ENCODE data around the gene RPS6KB2. TPM values are rescaled to one million over a fixed set of nuclear protein-coding genes. Genes with fewer than 3 reads are reported as not detected.

RPS6KB2 gene
- total and polyA plus RNA-seq, 2 of the 4 experiments (the other 2 are of a cell fraction) = 50.7 to 58.4 TPM

DNA sequence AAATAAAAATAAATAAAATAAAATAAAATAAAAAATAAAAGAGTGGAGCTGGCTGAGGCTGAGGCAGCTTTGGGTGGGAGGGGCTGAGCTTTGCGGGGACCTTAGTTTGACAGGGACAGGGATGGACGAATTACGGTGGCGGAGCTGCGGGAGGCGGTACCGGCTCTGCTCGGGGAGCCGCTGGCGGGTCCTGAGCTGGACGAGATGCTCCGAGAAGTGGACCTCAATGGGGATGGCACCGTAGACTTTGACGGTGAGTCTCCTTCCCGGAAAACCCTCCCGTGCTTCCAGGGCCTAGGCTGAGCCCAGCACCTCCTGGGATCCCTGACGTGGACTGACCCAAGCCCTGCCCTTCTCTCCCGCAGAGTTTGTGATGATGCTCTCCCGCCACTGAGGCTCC lies 30.0 kb downstream of the RPS6KB2 start:
- Histone ChIP-seq H2AFZ (replicated peaks; ENCODE audit: low read length, poor library complexity) (no peak overlapping the region), H3K14ac (replicated peaks; ENCODE audit: low read depth, low read length) (no peak overlapping the region), H3K4me2 (ENCODE audit: low read depth, low read length) (no peak overlapping the region), H2BK15ac (ENCODE audit: low read depth, low read length) (no peak overlapping the region), H2BK5ac (ENCODE audit: low read depth, low read length, poor library complexity, severe bottlenecking) (no peak overlapping the region), H4K91ac (ENCODE audit: insufficient read depth, low read depth, low read length) (no peak overlapping the region), H3K27me3 (ENCODE audit: control insufficient read depth, insufficient read depth, low read length) (peaks cover 22% of the 10 kb centered on the region), H3K56ac (ENCODE audit: extremely low read depth, insufficient read depth, low read length) (no peak overlapping the region), H3K9ac (ENCODE audit: low read depth, low read length) (no peak overlapping the region), H4K5ac (ENCODE audit: low read depth, low read length) (no peak overlapping the region), H2BK120ac (ENCODE audit: low read depth, low read length) (no peak overlapping the region), H3K18ac (ENCODE audit: low read depth, low read length) (no peak overlapping the region), H3K36me3 (ENCODE audit: control insufficient read depth, insufficient read depth, low read length) (no peaks in the 10 kb centered on the region), H3K4me1 (ENCODE audit: control insufficient read depth, insufficient read depth, low read length) (no peaks in the 10 kb centered on the region), H2AK9ac (replicated peaks; ENCODE audit: low read depth, low read length, poor library complexity) (no peak overlapping the region), H3K27ac (ENCODE audit: insufficient read depth, low read length) (no peak overlapping the region), H2BK20ac (ENCODE audit: low read depth, low read length) (no peak overlapping the region), H3K23ac (ENCODE audit: low read depth, low read length) (no peak overlapping the region), H3K79me1 (ENCODE audit: low read depth in 1 of 2, low read length in 2 of 2) (no peaks in the 10 kb centered on the region), H3K4ac (ENCODE audit: low read depth, low read length) (no peak overlapping the region), H3K9me1 (ENCODE audit: insufficient read depth, low read length) (no peaks in the 10 kb centered on the region), H3K9me3 (ENCODE audit: control insufficient read depth, insufficient read depth, low read length) (no peaks in the 10 kb centered on the region), H4K8ac (ENCODE audit: low read depth in 2 of 2, low read length in 2 of 2) (no peak overlapping the region), H4K20me1 (ENCODE audit: insufficient read depth, low read length) (no peaks in the 10 kb centered on the region), H2AK5ac (ENCODE audit: low read depth, low read length) (no peak overlapping the region), H3K4me3 (ENCODE audit: insufficient read depth, low read depth, low read length) (no peak overlapping the region)
- no TSS peak for BruUV-seq (replicated peaks)
- ATAC-seq (ENCODE audit: low read depth) (no peak), DNase-seq (no peak)
- intact Hi-C loops (cut with micrococcal nuclease) (no loop called here), dilution Hi-C loops (cut with HindIII; ENCODE audit: low sequenced_read_pairs, unreplicated experiment) (no loop called here), in situ Hi-C loops (cut with MboI; ENCODE audit: low sequenced_read_pairs) (no loop called here)
- CTCF ChIA-PET = no interaction called here
- WGBS, 2 experiments (ENCODE audit: extremely low coverage in 2 of 2, insufficient read length in 1 of 2) = 87% methylated on average over 12 of the region's 19 CpGs; no CpG with 5 or more reads in 1 of the 2 experiments
- TF ChIP-seq RAD21 (IDR thresholded peaks at IDR 0.05; ENCODE audit: low read length) = no peak
- POLR2A ChIA-PET (ENCODE audit: unreplicated experiment) = no interaction called here
